Measurements from ENCODE around the gene NLK. TPM values are rescaled to one million over a fixed set of nuclear protein-coding genes. Genes with fewer than 3 reads are reported as not detected.

NLK gene
- total RNA-seq, 2 experiments from 2014 or later, result 9.6 to 10.2 TPM

DNA sequence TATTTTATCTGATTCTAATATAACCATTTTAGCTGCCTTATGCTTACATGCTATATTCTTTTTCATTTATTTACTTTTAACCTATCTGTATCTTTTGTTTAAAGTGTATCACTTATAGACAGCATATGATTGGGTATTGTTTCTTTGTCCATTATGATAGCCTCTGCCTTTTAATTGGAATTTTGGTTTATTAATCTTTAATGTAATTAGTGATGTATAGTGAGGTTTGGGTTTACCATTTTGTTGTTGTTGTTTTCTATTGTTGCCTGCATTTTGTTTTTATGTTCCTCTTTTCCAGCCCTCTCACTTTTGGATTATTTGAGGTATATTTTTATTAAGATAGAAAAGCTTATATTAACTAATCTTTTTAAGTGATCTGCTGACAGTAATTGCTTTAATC lies 59.4 kb downstream of the NLK start:
- Mint-ChIP-seq H3K9me3 (peaks cover 1% of the 10 kb centered on the region), H3K27me3 (no peaks in the 10 kb centered on the region), H3K27ac (no peak overlapping the region), H3K36me3 (peaks cover 13% of the 10 kb centered on the region), H3K4me3 (no peak overlapping the region), H3K4me1 (peaks cover 2% of the 10 kb centered on the region)
- no peak for DNase-seq

DNA sequence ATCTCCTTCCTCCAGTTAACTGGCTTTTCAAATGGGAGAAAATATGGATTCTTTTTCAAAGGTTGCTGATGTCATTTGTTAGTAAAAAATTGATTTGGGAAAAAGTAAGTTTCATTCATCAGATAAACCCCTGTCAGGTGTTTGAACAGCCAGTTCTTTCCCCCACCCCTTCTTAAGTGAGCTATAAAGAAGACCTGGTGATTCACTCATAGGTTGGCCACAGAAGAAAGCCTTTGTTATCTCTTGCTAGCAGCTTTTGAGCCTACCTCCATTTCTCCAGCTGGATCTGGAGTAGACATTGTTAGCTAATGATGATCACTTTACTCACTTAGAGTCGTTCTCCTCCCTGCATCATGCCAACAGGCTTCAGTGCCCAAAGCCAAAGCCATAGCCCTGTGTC lies 63.0 kb downstream of the NLK start:
- Mint-ChIP-seq H3K27me3 (no peaks in the 10 kb centered on the region), H3K27ac (no peak overlapping the region), H3K4me1 (peaks cover 2% of the 10 kb centered on the region), H3K9me3 (peaks cover 4% of the 10 kb centered on the region), H3K36me3 (peaks cover 11% of the 10 kb centered on the region), H3K4me3 (no peak overlapping the region)
- DNase-seq, result no peak

DNA sequence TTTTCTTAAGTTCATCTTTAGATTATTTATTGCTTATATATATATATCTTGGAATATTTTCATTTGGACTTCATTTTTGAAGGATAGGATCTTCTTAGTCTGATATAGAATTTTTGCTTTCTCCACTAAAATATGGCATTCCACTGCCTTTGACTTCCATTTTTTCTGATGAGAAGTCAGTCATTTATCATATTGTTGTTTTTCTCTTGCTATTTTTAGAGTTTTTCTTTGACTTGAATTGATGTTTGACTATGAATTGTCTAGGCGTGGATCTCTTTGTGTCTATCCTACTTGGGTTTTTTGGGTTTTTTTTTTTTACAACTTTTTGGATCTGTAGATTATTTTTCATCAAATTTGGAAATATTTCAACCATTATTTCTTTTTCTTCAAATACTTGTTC lies 67.7 kb downstream of the NLK start:
- H3K9me3 Mint-ChIP-seq, result peaks cover 5% of the 10 kb centered on the region
- no peak overlapping the region for H3K4me3 Mint-ChIP-seq
- no peak overlapping the region for H3K27ac Mint-ChIP-seq
- no peak for DNase-seq
- peaks cover 6% of the 10 kb centered on the region for H3K4me1 Mint-ChIP-seq
- peaks cover 6% of the 10 kb centered on the region for H3K36me3 Mint-ChIP-seq
- H3K27me3 Mint-ChIP-seq, result no peaks in the 10 kb centered on the region

DNA sequence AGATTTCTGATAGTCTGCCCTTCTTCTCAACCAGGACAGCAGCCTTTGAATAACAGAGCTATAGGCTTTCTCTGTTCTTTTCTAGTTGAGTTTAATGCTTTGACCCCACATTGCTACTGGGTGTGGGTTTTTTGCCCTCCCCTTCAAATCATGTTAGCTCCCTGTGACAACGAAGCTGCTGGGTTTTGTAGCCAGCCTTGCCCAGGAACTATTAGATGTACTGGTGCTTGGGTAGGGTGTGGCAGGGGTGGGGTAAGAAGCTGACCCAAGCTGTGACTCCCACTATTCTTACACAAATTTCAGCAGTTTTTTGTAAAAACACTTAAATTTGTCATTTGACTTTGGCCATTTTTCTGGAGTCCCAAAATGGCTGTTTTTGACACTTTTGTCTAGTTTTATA lies 69.7 kb downstream of the NLK start:
- DNase-seq, result no peak
- Mint-ChIP-seq H3K27me3 (no peaks in the 10 kb centered on the region), H3K9me3 (peaks cover 5% of the 10 kb centered on the region), H3K4me3 (no peak overlapping the region), H3K27ac (no peak overlapping the region), H3K4me1 (peaks cover 15% of the 10 kb centered on the region), H3K36me3 (peaks cover 10% of the 10 kb centered on the region)

DNA sequence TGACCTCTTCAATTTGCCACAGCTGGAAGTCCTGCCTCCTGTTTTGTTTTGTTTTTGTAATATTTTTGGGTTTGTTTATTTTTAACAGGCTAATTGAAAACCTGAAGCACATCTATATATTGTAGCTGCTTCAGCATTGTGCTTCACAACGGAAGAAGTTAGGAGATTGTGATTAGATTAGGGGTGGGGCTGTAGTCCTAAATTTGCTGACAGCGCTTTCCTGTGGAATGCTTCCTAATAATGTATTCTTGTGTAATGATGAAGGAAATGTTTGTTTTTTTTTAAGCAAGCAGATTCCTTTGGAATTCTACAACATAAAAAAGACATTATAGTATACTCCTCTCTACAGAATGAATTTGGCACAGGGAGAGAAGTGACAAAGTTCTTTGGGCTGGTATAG lies 70.1 kb downstream of the NLK start:
- H3K27me3 Mint-ChIP-seq, result no peaks in the 10 kb centered on the region
- peaks cover 5% of the 10 kb centered on the region for H3K9me3 Mint-ChIP-seq
- no peak overlapping the region for H3K27ac Mint-ChIP-seq

DNA sequence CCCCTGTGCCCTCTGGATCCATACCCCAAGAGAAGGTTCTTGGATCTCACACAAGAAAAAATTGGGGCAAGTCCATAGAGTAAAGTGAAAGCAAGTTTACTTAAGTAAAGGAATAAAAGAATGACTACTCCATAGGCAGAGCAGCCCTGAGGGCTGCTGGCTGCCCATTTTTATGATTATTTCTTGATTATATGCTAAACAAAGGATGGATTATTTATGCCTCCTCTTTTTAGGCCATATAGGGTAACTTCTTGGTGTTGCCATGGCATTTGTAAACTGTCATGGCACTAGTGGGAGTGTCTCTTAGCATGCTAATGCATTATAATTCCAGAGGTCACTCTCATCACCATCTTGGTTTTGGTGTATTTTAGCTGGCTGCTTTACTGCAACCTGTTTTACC lies 70.8 kb downstream of the NLK start:
- peaks cover 10% of the 10 kb centered on the region for H3K36me3 Mint-ChIP-seq

More for the DNA sequence above, 70.1 kb downstream of the NLK start:
- peaks cover 19% of the 10 kb centered on the region for H3K4me1 Mint-ChIP-seq
- H3K4me3 Mint-ChIP-seq, result no peak overlapping the region
- peaks cover 10% of the 10 kb centered on the region for H3K36me3 Mint-ChIP-seq
- no peak for DNase-seq

DNA sequence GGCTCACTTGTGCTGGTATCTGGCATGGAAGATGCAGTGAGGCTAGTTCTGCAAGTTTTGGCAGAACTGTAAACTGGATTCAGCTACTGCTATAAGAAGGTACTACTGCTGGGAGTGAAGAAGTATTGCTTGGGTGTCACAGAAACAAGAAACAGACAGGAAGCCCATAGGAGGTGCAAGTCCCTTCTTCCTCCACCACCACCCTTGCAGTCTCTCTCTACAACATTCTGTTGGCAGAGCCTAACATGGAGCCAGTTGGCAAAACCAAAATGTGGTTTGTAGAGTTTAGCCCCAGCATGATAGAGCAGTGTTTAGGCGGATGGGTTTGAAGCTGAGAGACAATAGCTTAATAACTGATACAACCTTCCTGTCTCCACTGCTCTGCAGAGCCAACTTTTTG lies 72.6 kb downstream of the NLK start:
- Mint-ChIP-seq H3K27me3 (no peaks in the 10 kb centered on the region), H3K36me3 (peaks cover 10% of the 10 kb centered on the region), H3K9me3 (peaks cover 5% of the 10 kb centered on the region), H3K4me3 (no peak overlapping the region), H3K4me1 (peaks cover 34% of the 10 kb centered on the region), H3K27ac (no peak overlapping the region)
- DNase-seq, result no peak

More for the DNA sequence above, 70.8 kb downstream of the NLK start:
- Mint-ChIP-seq H3K27ac (no peak overlapping the region), H3K4me1 (peaks cover 24% of the 10 kb centered on the region), H3K4me3 (no peak overlapping the region), H3K27me3 (no peaks in the 10 kb centered on the region), H3K9me3 (peaks cover 5% of the 10 kb centered on the region)
- DNase-seq, result no peak

DNA sequence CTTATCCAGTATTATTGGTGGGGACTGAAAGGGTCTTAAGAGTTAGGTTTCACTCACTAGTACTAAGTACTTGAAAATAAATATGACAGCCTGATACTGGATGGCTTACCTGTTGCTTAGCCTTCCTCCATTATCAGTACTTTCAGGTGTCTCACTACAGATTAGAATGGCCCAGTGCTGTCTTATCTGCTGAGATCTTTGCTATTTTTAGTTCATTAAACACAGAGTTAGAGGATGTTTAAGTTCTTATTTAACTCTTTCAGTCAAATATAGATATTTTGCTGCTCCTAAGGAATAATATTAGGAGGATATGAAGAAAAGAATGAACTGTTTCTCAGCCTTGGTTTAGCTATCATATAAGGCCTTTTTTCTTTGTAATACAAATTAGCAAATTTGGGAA lies 74.8 kb downstream of the NLK start:
- DNase-seq, result no peak
- Mint-ChIP-seq H3K9me3 (no peaks in the 10 kb centered on the region), H3K36me3 (peaks cover 5% of the 10 kb centered on the region), H3K4me1 (peaks cover 34% of the 10 kb centered on the region), H3K27ac (no peak overlapping the region), H3K4me3 (no peak overlapping the region), H3K27me3 (no peaks in the 10 kb centered on the region)

DNA sequence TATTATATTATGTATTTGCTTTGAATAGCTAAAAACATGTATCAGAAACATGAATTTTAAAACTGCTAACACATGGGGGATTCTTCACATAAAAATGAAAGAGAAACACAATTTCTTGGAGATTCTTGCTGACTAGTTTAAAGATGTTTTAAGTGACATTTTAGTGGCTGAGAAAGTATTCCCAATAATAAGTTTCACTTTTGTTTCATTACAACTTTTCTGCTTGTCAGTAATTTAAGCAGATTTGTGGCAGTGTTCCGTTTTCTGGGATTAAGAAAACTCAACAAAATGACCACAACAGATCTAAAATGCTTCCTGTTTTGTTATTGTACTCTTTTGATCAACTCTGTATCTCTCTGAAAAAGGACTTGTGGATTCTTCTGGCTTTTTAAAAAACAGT lies 75.9 kb downstream of the NLK start:
- H3K27me3 Mint-ChIP-seq, result no peaks in the 10 kb centered on the region
- H3K9me3 Mint-ChIP-seq, result no peaks in the 10 kb centered on the region
- H3K27ac Mint-ChIP-seq, result peak overlapping the region; percentile 68
- peaks cover 9% of the 10 kb centered on the region for H3K36me3 Mint-ChIP-seq
- peak overlapping the region; percentile 51 for H3K4me3 Mint-ChIP-seq
- peaks cover 32% of the 10 kb centered on the region for H3K4me1 Mint-ChIP-seq
- DNase-seq, result no peak

DNA sequence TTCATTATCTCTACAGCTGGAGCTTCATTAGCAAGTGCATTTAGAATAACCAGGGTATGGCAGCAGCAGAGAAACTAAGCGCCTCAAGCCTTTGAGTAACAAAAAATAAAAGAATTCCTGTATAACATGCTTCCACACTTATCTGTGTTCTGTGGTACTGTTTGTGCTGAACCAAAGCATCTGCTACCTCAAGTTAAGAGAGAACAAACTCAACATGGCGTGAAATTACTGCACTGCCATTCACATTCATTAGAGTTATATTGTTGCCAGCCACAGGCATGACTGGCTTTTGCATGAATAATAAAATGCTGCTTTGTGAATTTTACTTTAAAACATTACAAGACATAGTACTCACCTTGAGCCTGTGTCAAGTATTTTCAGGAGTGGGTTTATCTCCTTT lies 76.6 kb downstream of the NLK start:
- Mint-ChIP-seq H3K36me3 (peaks cover 9% of the 10 kb centered on the region), H3K4me3 (no peak overlapping the region), H3K4me1 (peaks cover 32% of the 10 kb centered on the region), H3K9me3 (no peaks in the 10 kb centered on the region), H3K27me3 (no peaks in the 10 kb centered on the region), H3K27ac (no peak overlapping the region)
- no peak for DNase-seq

DNA sequence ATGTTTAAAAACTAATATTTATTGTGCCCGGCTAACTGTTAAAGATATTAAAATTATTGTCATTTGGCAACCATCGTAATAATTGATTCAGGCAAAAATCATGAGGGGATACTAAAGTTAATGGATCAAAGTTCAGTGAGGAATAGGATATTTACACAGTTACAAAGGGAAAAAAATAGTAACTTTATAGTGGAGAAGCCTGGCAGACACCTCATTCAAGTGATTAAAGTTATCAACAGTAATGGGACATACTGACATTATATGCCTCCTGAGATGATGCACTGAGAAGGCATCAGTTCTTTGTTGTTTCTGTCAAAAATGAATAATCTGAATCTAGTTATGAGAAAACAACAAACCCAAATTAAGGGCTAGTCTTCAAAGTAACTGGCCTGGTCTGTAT lies 77.1 kb downstream of the NLK start:
- H3K9me3 Mint-ChIP-seq, result no peaks in the 10 kb centered on the region
- DNase-seq, result no peak
- H3K36me3 Mint-ChIP-seq, result peaks cover 9% of the 10 kb centered on the region
- H3K27me3 Mint-ChIP-seq, result no peaks in the 10 kb centered on the region
- H3K4me1 Mint-ChIP-seq, result peaks cover 32% of the 10 kb centered on the region
- no peak overlapping the region for H3K27ac Mint-ChIP-seq
- H3K4me3 Mint-ChIP-seq, result no peak overlapping the region

DNA sequence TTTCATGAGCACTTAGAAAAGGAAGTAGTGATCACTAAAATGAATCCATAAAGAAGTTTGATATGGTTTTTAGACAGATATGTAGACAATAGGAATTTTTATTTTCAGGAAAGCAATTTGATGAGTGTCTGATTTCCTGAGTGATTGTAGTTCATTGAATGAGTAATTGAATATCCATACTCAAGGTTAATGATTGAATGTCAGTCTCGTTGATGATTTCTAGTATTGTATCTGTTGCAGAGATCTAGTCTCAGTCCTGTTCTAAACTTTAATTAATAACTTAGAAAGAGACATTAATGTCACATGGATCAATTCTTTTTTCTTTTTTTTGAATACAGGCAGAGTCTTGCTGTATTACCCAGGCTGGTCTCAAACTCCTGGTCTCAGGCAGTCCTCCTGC lies 78.3 kb downstream of the NLK start:
- H3K27me3 Mint-ChIP-seq, result no peaks in the 10 kb centered on the region
- H3K4me1 Mint-ChIP-seq, result peaks cover 28% of the 10 kb centered on the region
- no peak overlapping the region for H3K4me3 Mint-ChIP-seq
- peaks cover 9% of the 10 kb centered on the region for H3K36me3 Mint-ChIP-seq
- no peak overlapping the region for H3K27ac Mint-ChIP-seq
- H3K9me3 Mint-ChIP-seq, result no peaks in the 10 kb centered on the region
- DNase-seq, result no peak

DNA sequence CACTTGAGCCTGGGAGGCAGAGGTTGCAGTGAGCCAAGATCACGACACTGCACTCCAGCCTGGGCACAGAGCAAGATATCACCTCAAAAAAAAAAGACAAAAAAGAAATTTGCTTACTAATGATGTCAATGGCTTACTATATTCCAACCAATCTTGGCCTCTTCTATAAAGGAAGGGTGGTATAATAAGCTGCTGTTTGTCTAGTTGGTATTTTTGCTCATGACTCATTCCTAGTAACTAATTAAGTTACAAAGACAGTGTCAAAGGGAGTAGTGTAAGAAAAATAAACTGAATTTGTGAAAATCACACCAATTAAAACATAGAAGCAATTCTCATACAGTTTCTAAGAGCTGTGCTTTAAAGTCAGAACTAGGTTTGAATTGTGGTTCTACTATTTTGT lies 82.5 kb downstream of the NLK start:
- Mint-ChIP-seq H3K4me3 (no peak overlapping the region), H3K9me3 (no peaks in the 10 kb centered on the region), H3K4me1 (no peaks in the 10 kb centered on the region), H3K27ac (no peak overlapping the region), H3K36me3 (peaks cover 8% of the 10 kb centered on the region), H3K27me3 (no peaks in the 10 kb centered on the region)
- no peak for DNase-seq

DNA sequence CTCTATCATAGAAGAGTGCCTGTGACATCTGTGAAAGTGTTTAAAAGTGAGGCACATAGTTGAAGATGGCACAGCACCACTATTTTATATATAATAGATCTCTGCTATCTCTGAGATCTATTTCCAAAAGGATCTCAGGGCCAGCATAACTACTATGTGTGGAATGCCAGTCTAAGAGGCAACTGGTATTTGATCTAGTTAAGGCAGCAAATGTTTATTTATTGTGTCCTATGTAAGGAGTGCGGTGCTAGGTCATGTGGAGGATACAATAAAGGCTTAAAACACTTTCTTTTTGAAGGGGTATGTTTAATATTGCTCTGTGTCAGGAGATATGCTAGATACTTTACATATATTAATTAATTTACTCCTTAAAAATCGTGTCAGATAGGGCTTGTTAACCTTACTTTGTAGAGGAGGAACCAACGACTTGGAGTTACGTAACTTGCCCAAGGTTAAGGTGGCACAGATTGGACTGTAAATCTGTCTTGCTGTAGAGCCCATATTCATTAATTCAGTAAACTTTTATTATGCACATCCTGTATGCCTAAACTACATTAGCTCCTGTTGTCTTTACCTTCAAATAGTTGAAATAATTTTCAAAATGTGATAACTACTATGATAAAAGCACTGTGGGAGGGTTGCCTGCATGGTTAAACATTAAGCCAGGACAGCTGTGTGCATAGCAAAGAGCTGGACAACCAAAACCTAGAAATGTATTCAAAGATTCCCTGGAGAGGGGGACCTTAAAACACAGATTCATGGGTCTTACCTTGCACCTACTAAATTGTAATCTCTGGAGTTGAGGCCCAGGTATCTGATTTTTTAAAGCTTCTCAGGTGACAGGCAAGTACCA lies 83.3 kb downstream of the NLK start:
- Mint-ChIP-seq H3K4me3 (no peak overlapping the region), H3K36me3 (peaks cover 8% of the 10 kb centered on the region), H3K9me3 (no peaks in the 10 kb centered on the region), H3K27me3 (no peaks in the 10 kb centered on the region), H3K4me1 (no peaks in the 10 kb centered on the region), H3K27ac (no peak overlapping the region)
- no peak for DNase-seq

DNA sequence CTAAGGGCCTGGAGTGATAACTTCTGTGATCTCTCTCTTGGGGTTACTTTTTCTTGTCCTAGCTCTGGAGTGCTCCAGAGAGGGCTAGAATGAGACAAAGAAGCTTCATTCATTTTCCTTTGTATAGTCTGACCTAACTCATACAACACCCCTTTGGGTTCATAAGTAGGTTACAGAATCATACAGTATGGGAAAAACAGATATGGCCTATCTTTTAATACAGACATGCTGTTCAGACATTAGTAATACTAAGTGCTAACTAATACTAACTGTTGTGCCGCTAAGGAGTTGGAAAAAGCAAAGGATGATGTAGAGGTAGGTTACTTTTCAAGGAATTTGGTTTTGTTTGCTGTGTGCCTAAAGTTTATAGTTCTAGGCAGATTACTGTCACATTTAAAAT lies 84.7 kb downstream of the NLK start:
- H3K36me3 Mint-ChIP-seq, result peaks cover 14% of the 10 kb centered on the region
- no peak overlapping the region for H3K27ac Mint-ChIP-seq
- no peaks in the 10 kb centered on the region for H3K27me3 Mint-ChIP-seq
- no peaks in the 10 kb centered on the region for H3K4me1 Mint-ChIP-seq
- H3K9me3 Mint-ChIP-seq, result no peaks in the 10 kb centered on the region
- H3K4me3 Mint-ChIP-seq, result no peak overlapping the region
- no peak for DNase-seq

DNA sequence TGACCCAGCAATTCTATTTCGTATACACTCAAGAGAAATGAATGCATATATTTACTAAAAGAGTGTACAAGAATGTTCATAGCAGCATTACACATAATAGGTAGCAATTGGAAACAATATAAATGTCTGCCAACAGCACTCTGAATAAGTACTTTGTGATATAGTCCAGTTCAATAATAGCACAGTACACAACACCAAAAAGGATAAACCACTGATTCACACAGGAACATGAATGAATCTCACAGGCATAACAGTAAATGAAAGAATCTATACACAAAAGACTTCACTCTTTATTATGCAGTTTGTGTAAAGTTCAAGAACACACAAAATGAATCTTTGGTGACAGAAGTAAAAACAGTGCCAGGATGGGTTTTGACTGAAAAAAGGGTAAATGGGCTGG lies 86.3 kb downstream of the NLK start:
- peaks cover 6% of the 10 kb centered on the region for H3K4me1 Mint-ChIP-seq
- H3K4me3 Mint-ChIP-seq, result no peak overlapping the region
- no peak for DNase-seq
- peaks cover 20% of the 10 kb centered on the region for H3K36me3 Mint-ChIP-seq
- no peaks in the 10 kb centered on the region for H3K27me3 Mint-ChIP-seq
- no peaks in the 10 kb centered on the region for H3K9me3 Mint-ChIP-seq
- no peak overlapping the region for H3K27ac Mint-ChIP-seq
